Right lobe of liver (tissue), 4 donors: ENCODE measurements around the gene ANXA6.

Experiments
- CTCF ChIP-seq, 4 donors: fragments of 200-600 bp in 3 of 4; fragments of 450-650 bp in 1 of 4; IDR thresholded peaks; one replicate each; pipeline versions ENCODE4 v1.5.1 to v1.8.0; 2016 to 2022; ENCODE audit warnings: antibody characterized with exemption in 4 of 4, mild to moderate bottlenecking in 2 of 4
- POLR2A ChIP-seq: fragments of 450-650 bp; IDR thresholded peaks from one replicate; pipeline ENCODE4 v1.6.1; 2017; ENCODE audit warnings: antibody characterized with exemption, mild to moderate bottlenecking
- donor health status: DM: no; HTN: no; CAD: no.
- donor health status: DM: no; HTN: no; CAD: no.
- donor health status: DM: no; HTN: yes; CAD: no.

GRCh38 chr5:151178777-151179488 lies 21.4 kb upstream of the ANXA6 start:
- TF ChIP-seq POLR2A (no peak), CTCF (IDR thresholded peaks at IDR 0.05) (no peak)
